BJ (cell line): Measurements from ENCODE around the gene SPOCD1. TPM values are rescaled to one million over a fixed set of nuclear protein-coding genes. Genes with fewer than 3 reads are reported as not detected.

ENCODE experiments used
- CTCF ChIA-PET: fragments of 350-600 bp; formaldehyde crosslinking; extraction: SDS; loops from one replicate; lab custom pipeline; 2021; ENCODE audit warnings: antibody characterized with exemption, inconsistent platforms; lab: Yijun Ruan, JAX
- POLR2A ChIA-PET: fragments of 300-600 bp; sonication (Branson Sonifier 250); formaldehyde crosslinking; extraction: SDS; loops from one replicate; lab custom pipeline; 2021; ENCODE audit warnings: antibody characterized with exemption; lab: Charles Lee
- DNase-seq: peaks from one replicate; pipeline ENCODE4 v3.0.0-alpha.2; 2011; ENCODE audit warnings: low read depth
- H3K27me3 ChIP-seq: 2 replicates; pipeline ENCODE4 v1.6.0; 2011; ENCODE audit warnings: low read length; ENCODE audit not compliant: control insufficient read depth, insufficient read depth
- H3K36me3 ChIP-seq: 2 replicates; pipeline ENCODE4 v1.5.1; 2011; ENCODE audit warnings: low read length; ENCODE audit not compliant: control insufficient read depth, insufficient read depth
- H3K4me3 ChIP-seq: 2 replicates; pipeline ENCODE4 v1.5.1; 2011; ENCODE audit warnings: low read depth, mild to moderate bottlenecking, control low read depth, low read length
- polyA plus RNA-seq: library from polyadenylated mRNA; depleted of rRNA; stranded (reverse); fragments of >200 nt; gene quantifications from 2 replicates; pipeline ENCODE4 v1.2.3, GENCODE V29; 2011; rRNA removed
- small RNA-seq: library from RNA; depleted of rRNA; stranded (forward); fragments of <200 nt; gene quantifications from one replicate; pipeline ENCODE3, GENCODE V24; 2012; ENCODE audit warnings: low replicate concordance, low read depth; ENCODE audit not compliant: insufficient read length
- TF ChIP-seq, protein P1 (sequence below): IDR thresholded peaks from 2 replicates; pipeline ENCODE4 v1.5.1; 2011; ENCODE audit warnings: low read depth, mild to moderate bottlenecking, control low read depth, inconsistent platforms, low read length, moderate library complexity; ENCODE audit not compliant: insufficient read depth

Gene SPOCD1
- polyA plus RNA-seq, 1 experiment = 169 TPM

DNA sequence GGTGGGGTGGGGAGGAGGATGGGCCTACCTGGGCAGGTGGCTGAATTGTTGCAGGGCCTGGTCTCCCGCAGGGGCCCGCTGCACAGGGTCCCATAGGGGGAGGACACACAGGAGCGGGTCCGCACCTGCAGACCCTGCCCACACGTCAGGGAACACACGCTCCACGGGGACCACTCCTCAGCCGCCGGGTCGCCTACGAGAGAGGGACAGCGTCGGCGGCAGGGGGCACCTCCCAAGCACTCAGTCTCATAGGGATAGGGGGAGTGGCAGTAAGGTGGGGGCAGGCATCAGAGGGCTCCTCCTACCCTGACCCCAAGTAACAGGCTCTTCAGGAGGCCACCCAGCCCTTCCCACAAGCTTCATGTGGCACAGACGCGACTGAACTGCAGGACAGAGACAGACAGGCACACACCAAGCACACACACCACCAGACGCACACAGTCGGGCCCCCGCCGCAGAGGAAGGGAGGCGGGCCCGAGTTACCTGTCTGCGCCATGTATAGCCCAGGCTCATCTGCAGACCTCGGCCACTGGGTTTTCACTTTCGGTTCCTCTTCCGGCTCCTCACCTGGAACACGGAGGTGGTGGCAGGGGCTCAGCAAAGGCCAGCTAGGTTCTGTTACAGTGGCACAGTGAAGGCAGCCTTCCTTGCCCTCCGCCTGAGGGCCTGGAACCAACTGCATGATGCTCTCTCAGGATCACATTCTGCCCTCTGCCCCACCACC, 71.5 kb downstream of the SPOCD1 start:
- peaks cover 11% of the 10 kb centered on the region for H3K36me3 ChIP-seq
- POLR2A ChIA-PET = no interaction called here
- no peaks in the 10 kb centered on the region for H3K27me3 ChIP-seq
- no peak for DNase-seq
- H3K4me3 ChIP-seq = no peak overlapping the region
- TF ChIP-seq, protein P1, sequence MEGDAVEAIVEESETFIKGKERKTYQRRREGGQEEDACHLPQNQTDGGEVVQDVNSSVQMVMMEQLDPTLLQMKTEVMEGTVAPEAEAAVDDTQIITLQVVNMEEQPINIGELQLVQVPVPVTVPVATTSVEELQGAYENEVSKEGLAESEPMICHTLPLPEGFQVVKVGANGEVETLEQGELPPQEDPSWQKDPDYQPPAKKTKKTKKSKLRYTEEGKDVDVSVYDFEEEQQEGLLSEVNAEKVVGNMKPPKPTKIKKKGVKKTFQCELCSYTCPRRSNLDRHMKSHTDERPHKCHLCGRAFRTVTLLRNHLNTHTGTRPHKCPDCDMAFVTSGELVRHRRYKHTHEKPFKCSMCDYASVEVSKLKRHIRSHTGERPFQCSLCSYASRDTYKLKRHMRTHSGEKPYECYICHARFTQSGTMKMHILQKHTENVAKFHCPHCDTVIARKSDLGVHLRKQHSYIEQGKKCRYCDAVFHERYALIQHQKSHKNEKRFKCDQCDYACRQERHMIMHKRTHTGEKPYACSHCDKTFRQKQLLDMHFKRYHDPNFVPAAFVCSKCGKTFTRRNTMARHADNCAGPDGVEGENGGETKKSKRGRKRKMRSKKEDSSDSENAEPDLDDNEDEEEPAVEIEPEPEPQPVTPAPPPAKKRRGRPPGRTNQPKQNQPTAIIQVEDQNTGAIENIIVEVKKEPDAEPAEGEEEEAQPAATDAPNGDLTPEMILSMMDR = no peak
- CTCF ChIA-PET = interaction anchor here (1.0 to 5.7 kb wide), 11 partner anchors 10 to 179 kb away, joined by 3 to 57 read pairs (median 13); no protein-coding TSS in a partner anchor

DNA sequence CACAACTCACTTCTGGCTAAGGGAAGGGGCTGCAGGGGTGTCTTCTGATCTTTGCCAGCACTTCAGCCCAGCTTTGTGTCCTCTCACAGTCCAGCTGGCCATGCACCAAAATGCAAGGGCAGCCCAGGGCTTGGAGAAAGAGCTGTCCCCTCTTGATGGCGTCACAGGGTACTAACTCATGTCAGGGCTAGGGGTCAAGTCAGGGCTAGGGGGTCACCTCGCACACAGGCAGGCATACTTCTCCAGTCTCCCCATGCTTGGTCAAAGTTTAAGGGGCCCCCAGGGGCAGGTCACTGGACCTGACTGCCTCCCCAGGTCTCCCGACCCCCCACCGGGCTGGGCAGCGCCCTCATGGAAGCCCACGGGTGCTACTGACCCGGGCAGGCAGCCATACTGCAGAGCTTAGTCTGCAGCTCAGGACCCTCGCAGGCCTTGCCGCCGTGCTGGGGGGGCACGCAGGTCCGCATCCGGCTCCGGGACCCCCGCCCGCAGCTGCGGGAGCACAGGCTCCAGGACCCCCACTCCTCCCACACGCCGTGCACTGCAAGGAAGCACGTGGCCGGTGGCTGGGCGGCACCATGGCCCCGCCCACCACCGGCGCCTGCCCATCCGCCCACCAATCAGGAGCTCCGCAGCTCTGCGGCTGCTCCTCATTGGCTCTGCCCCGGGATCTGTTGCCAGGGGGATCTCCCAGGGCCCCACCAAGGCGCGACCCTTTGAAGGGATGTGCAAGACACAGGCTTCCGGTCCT, 73.2 kb downstream of the SPOCD1 start:
- ChIA-PET POLR2A (no interaction called here), CTCF (interaction anchor here (5.8 kb wide), 1 partner anchor 26 kb away, joined by 25 read pairs; no protein-coding TSS in a partner anchor)
- TF ChIP-seq, protein P1 = no peak

More for the DNA sequence above, 73.2 kb downstream of the SPOCD1 start:
- no peak for DNase-seq
- H3K27me3 ChIP-seq = no peaks in the 10 kb centered on the region
- H3K36me3 ChIP-seq = peaks cover 13% of the 10 kb centered on the region
- H3K4me3 ChIP-seq = no peak overlapping the region

Small RNA genes lying within 50 kb of the gene (small RNA-seq; reads per million reads assigned to genes)
- not detected for gene MIR4254

Other genes with a start within 250 kb of the SPOCD1 start
- gene TINAGL1, start 239.5 kb downstream of the SPOCD1 start, polyA plus RNA-seq = 32.6 and 39.0 TPM in 2 replicates
- gene HCRTR1, start 198.3 kb downstream of the SPOCD1 start, polyA plus RNA-seq = not detected in 2 replicates
- 111 and 145 TPM in 2 replicates for gene PEF1, start 171.1 kb downstream of the SPOCD1 start, polyA plus RNA-seq
- gene COL16A1, start 112.0 kb downstream of the SPOCD1 start, polyA plus RNA-seq = 88.3 and 123 TPM in 2 replicates
- gene ADGRB2, start 51.7 kb downstream of the SPOCD1 start, polyA plus RNA-seq = 6.4 and 9.2 TPM in 2 replicates
- gene PTP4A2, start 122.3 kb upstream of the SPOCD1 start, polyA plus RNA-seq = 239 and 455 TPM in 2 replicates
- gene KHDRBS1, start 197.8 kb upstream of the SPOCD1 start, polyA plus RNA-seq = 24.1 and 27.5 TPM in 2 replicates